NCI-H524 treated with DMSO at 0.1 percent for 48 hours (cell line): ENCODE results near the gene C4orf50.

ENCODE experiments used
- DNase-seq: peaks from one replicate; lab custom pipeline; 2025; lab: John Stamatoyannopoulos, UW

C4orf50 gene

GRCh38 chr4:5921101-5921980, 96.9 kb downstream of the C4orf50 start:
- no peak for DNase-seq

DNA sequence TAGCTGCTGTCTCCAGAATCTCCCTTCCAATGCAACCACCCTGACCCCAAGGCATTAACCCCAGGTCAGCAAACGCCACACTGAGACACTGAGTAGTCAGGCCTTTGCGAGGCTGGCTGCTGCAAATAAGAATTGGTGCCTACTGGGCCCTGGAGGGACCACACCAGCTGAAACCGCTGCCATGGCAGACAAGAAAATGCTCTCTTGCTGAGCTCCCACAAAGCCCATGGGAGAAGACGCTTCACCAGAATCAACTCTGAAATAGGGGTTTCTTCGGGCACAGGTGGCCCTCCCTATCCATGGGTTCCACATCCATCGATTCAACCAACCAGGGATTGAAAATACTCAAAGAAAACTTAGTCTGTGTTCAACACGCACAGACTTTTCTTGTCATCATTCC, 98.7 kb downstream of the C4orf50 start:
- no peak for DNase-seq

GRCh38 chr4:5919044-5919443, 99.2 kb downstream of the C4orf50 start:
- no peak for DNase-seq

GRCh38 chr4:5918331-5918985, 99.8 kb downstream of the C4orf50 start:
- no peak for DNase-seq

GRCh38 chr4:5917672-5918071, 100.6 kb downstream of the C4orf50 start:
- no peak for DNase-seq

DNA sequence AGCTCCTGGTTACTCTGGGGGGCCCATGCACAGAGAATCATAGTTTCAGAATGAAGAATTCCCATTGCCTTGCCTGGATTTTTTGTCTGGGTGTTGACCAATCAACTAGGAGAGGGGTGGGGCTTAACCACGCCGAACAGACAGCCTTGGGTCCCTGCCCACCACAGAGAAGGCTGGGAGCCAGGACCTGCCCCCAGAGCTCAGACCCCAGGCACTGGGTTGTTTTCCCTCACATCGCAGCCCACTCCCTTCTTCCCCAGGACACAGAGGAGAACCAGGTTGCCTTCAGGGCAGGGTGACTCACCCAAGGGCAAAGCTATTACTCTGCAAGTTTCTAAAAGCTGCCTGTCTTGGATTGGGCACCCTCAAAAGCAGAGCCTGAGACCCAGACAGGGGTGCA, 102.0 kb downstream of the C4orf50 start:
- DNase-seq = no peak

- no peak for DNase-seq
Observed at GRCh38 chr4:5913454-5913853, 104.8 kb downstream of the C4orf50 start.

DNA sequence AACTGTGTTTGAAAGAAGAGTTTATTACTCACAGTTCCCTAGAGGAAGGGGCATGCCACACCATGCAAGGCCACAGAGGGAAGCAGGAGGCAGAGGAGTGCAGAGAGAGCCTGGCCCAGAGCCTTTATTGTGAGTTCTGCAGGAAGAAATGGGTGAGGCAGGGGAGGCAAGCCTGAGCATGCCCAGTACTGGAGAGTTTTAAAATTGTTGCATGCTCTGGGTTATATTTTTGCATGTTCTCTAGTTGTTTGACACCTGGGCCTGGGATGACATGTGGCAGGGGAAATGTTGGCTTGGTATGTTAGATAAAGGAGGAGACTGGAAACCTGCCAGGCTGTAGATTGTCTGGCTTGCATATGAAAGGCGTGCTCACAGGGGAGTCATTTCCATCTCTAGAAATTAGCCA, 105.6 kb downstream of the C4orf50 start:
- DNase-seq = no peak

GRCh38 chr4:5908876-5909427, 109.3 kb downstream of the C4orf50 start:
- no peak for DNase-seq

DNA sequence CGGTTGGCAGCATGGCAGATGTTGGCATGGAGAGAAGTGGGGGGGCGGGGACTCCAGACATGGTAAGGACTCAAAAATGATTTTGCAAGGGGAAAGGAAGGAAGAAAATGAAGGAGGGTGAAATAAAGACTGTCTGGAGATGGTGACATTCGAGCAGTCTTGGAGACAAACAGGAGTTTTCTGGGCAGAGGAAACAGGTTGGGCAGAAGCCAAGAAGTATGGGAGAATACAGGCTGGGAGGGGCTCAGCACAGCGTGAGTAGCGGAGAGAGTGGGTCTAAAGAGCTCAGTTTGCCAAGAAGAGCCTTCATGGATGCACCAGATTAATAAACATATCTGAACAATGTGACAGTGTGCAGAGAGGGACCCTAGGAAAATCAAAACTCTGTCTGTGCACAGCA, 112.0 kb downstream of the C4orf50 start:
- DNase-seq = no peak

DNA sequence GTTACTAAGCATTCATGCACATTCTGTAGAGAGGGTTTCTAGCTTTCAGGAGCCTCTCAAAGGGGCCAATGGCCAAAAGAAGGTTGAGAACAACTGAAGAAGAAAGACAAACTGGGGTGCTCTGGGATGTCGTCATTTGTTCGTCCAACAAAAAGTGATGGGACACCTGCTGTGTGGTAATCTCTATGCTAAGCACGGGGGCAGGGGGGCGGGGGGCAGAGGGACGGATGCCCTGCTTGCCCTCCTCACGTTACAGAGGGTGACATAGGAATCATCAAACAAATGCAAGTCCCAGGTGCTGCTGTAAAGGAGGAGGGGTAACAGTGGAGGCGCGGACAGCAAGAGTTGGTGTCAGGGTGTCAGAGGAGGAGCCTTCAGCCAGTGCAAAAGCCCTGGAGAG, 112.5 kb downstream of the C4orf50 start:
- no peak for DNase-seq

GRCh38 chr4:5900844-5901243, 117.4 kb downstream of the C4orf50 start:
- DNase-seq = no peak

- no peak for DNase-seq
Observed at GRCh38 chr4:5899881-5900280, 118.3 kb downstream of the C4orf50 start.

DNA sequence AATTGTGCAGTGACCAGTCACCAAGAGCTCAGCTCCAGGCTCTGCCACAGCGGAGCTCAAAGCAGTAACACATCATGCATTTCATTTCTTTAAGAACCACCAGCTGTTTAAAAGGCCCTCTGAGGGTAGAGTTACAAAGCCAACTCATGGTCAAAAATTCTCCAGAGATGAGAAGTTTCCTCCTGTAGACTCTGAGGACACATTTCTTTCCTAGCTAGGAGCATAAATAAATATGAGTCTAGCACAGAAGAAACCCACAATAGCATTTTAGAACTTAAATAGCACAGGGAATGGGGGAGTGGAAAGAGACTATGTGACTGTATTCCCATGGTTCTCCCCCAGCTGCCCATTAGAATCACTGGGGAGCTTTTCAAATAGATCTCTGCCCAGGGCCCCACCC, 118.8 kb downstream of the C4orf50 start:
- DNase-seq = no peak

DNA sequence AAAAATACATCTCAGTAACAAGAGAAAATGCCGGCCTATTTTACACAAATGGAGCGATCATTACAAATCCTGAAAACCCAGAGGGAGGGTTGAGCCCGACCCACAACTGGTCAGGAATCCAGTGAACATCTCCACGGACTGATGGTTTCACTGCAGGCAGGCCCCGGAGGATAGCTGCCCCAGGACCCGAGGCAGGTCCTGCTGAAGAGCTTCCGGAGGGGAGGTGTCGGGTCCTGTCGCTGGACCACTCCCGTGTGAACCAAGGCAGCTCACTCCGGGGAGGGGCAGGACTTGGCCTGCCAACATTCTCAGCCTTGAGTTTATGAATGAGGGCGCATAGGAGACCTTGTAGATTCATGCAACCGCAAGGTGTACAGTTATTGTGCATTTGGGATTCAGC, 120.6 kb downstream of the C4orf50 start:
- no peak for DNase-seq

DNA sequence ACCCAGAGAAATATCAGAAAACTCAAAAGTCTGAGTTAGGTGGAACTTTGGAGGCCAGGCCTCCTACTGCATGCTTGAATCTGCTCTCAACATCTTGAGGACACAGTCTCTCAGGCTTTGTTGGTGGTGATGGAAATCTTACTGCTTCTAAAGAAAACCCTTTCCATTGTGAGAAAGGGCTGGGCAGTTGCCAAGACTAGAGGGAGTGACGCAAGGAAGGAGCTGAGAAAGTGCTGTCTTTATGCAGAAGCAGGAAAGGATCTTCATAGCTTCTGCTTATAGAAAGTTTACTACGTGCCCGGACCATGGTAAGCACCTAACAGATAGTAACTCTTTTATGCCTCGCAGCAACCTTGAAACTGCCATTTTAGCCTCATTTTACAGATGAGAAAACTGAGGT, 122.9 kb downstream of the C4orf50 start:
- DNase-seq = no peak

GRCh38 chr4:5894266-5894665, 124.0 kb downstream of the C4orf50 start:
- peak; percentile 91 for DNase-seq

DNA sequence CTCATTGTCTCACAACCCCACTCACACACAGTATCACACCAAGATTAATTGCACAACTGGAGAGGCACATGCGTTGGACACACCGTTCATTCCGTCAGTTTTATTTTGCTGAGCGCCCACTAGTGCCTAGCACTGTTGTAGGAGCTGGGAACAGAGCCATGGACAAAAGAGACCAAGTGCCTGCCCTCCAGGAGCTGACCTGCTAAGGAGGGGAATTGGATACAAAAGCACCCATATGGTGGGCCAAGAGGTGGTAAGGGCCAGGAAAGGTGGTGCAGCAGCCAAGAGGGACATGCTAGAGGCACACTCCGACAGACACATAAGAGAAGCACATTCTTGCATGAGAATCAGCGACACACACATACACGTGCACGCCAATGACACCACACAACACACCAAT, 124.6 kb downstream of the C4orf50 start:
- no peak for DNase-seq

DNA sequence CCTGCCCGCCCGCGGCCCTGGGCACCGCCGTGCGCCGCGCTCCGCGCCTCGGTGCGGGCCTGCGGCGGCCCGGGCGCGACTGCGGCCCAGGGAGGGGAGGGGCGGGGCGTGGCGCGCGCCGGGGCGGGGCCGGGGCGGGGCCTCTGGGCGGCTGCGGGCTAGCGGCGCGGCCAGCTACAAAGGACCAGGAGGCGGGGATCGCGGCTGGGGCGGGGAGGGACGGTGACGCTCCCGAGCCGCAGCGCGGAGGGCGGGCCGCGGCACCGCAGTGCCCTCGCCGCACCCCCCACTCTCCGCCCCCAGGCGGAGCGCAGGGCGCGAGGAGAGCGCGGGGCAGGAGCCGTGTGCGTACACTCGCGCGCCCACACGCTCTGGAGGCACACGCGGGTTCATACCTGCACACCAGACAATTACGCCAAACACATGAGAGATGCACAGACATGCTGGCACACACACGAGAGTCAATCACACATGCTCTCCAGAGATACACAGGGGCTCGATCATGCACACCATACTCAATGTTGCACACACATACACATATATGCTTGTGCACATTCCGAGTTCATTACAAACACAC, 125.1 kb downstream of the C4orf50 start, which contains the start of gene CRMP1:
Gene CRMP1 (minus strand): TSS at position 83 of the 577 bp plus-strand sequence. CDS start 117 bp downstream, outside the sequence.
- DNase-seq = no peak

- no peak for DNase-seq
Observed at GRCh38 chr4:5892323-5893003, 125.8 kb downstream of the C4orf50 start.

DNA sequence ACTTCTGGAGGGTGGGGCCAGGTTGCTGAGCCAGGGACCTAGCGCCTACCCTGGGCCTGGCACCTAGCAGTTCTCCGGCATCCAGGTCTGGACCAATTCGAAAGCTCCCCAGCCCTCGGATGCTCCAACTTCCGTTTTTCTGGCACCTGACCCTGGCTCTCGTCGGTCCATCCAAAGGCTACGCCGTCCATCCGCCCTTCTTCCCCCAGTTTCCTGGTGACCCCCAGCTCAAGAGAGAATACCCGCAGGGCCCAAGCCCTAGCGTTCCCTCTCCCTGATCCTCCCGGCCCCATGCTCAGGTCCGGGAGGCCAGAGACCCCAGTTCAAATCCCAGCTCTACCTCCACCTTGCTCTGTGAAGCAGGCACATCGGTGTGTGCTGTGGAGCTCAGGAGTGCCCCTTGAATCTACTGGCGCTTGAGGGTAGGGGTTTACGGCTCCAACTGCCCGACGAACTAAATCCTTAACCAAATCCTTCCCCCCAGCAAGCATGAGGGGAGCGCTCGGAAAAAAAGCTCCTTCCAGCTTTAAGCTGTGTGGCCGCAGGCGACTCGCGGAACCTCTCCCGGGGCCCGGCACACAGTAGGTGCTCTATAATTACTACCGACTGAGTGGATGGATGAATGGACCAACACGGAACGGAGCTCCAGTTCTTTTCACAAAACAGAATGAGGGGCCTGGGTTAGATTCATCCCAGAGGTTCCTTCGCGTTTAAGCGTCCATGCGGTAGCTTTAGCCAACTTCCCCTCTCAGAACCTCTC, 126.5 kb downstream of the C4orf50 start:
- no peak for DNase-seq
